Thoracic aorta (tissue), 2 donors: ENCODE data around the gene M6PR. TPM values are rescaled to one million over a fixed set of nuclear protein-coding genes. Genes with fewer than 3 reads are reported as not detected.

Source experiments
- ATAC-seq: fragments of 150-250 bp; one replicate; pipeline ENCODE4 v1.8.0; 2017; ENCODE audit warnings: low read depth; ENCODE audit not compliant: insufficient number of reproducible peaks, low FRiP score
- DNase-seq: peaks from one replicate; pipeline ENCODE4 v3.0.0-alpha.2; 2020; ENCODE audit warnings: low spot score
- H3K27ac ChIP-seq, 2 donors: fragments of 200-600 bp; sonication (generic); 1 replicate in 1 of 2; 2 replicates in 1 of 2; pipeline ENCODE4 v1.5.1; 2016; ENCODE audit warnings: mild to moderate bottlenecking in 2 of 2, moderate library complexity in 2 of 2
- H3K27me3 ChIP-seq: fragments of 200-600 bp; sonication (generic); replicated peaks from 2 replicates; pipeline ENCODE4 v1.6.0; 2016; ENCODE audit warnings: mild to moderate bottlenecking; ENCODE audit not compliant: insufficient read depth
- H3K36me3 ChIP-seq: fragments of 200-600 bp; sonication (generic); one replicate; pipeline ENCODE4 v1.5.1; 2016
- H3K4me1 ChIP-seq, 2 donors: fragments of 200-600 bp; sonication (generic); 1 replicate in 1 of 2; 2 replicates in 1 of 2; pipeline versions ENCODE4 v1.5.1 to v1.6.0; 2016; ENCODE audit warnings: low read depth in 2 of 2, mild to moderate bottlenecking in 1 of 2; ENCODE audit not compliant: control insufficient read depth in 1 of 2
- H3K4me3 ChIP-seq: fragments of 200-600 bp; sonication (generic); 2 replicates; pipeline ENCODE4 v1.5.1; 2016; ENCODE audit warnings: mild to moderate bottlenecking
- H3K9me3 ChIP-seq: fragments of 200-600 bp; sonication (generic); 2 replicates; pipeline ENCODE4 v1.5.1; 2016
- total RNA-seq, 2 donors: library from RNA; depleted of rRNA; stranded (reverse); fragments of >200 nt; gene quantifications; one replicate each; pipeline versions ENCODE4 v1.1.0 to v1.2.3, GENCODE V29; 2016
- TF ChIP-seq, protein P1 (sequence below): fragments of 200-600 bp; sonication (generic); IDR thresholded peaks from one replicate; pipeline ENCODE4 v1.5.1; 2019; ENCODE audit warnings: antibody characterized with exemption

M6PR gene
- total RNA-seq, 2 donors from 2014 or later, result 119 to 148 TPM

GRCh38 chr12:8909752-8910151 is 39.7 kb downstream of the M6PR start:
- no peak for DNase-seq

GRCh38 chr12:8907513-8907912 is 41.9 kb downstream of the M6PR start:
- Histone ChIP-seq H3K4me1 (peaks cover 0 to 22% of the 10 kb centered on the region in 2 donors), H3K27me3 (no peaks in the 10 kb centered on the region), H3K27ac (no peak overlapping the region), H3K9me3 (no peaks in the 10 kb centered on the region), H3K36me3 (no peaks in the 10 kb centered on the region), H3K4me3 (no peak overlapping the region)
- ATAC-seq, result no peak
- TF ChIP-seq, protein P1, sequence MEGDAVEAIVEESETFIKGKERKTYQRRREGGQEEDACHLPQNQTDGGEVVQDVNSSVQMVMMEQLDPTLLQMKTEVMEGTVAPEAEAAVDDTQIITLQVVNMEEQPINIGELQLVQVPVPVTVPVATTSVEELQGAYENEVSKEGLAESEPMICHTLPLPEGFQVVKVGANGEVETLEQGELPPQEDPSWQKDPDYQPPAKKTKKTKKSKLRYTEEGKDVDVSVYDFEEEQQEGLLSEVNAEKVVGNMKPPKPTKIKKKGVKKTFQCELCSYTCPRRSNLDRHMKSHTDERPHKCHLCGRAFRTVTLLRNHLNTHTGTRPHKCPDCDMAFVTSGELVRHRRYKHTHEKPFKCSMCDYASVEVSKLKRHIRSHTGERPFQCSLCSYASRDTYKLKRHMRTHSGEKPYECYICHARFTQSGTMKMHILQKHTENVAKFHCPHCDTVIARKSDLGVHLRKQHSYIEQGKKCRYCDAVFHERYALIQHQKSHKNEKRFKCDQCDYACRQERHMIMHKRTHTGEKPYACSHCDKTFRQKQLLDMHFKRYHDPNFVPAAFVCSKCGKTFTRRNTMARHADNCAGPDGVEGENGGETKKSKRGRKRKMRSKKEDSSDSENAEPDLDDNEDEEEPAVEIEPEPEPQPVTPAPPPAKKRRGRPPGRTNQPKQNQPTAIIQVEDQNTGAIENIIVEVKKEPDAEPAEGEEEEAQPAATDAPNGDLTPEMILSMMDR, result no peak
- no peak for DNase-seq

More at GRCh38 chr12:8909752-8910151, 39.7 kb downstream of the M6PR start:
- no peak overlapping the region for H3K27ac ChIP-seq
- no peaks in the 10 kb centered on the region for H3K27me3 ChIP-seq
- H3K9me3 ChIP-seq, result no peaks in the 10 kb centered on the region
- ATAC-seq, result no peak
- no peaks in the 10 kb centered on the region for H3K36me3 ChIP-seq
- TF ChIP-seq, protein P1, result no peak
- H3K4me3 ChIP-seq, result no peak overlapping the region
- peaks cover 5 to 33% of the 10 kb centered on the region in 2 donors for H3K4me1 ChIP-seq

GRCh38 chr12:8906266-8907180 is 42.9 kb downstream of the M6PR start:
- H3K4me3 ChIP-seq, result no peak overlapping the region
- no peaks in the 10 kb centered on the region for H3K9me3 ChIP-seq
- peaks cover 0 to 20% of the 10 kb centered on the region in 2 donors for H3K4me1 ChIP-seq
- no peak overlapping the region for H3K27ac ChIP-seq
- H3K36me3 ChIP-seq, result no peaks in the 10 kb centered on the region
- DNase-seq (no peak), ATAC-seq (no peak)
- H3K27me3 ChIP-seq, result no peaks in the 10 kb centered on the region
- TF ChIP-seq, protein P1, result no peak

- ATAC-seq, result no peak
These were observed 43.9 kb downstream of the M6PR start for GRCh38 chr12:8905546-8905945.

DNA sequence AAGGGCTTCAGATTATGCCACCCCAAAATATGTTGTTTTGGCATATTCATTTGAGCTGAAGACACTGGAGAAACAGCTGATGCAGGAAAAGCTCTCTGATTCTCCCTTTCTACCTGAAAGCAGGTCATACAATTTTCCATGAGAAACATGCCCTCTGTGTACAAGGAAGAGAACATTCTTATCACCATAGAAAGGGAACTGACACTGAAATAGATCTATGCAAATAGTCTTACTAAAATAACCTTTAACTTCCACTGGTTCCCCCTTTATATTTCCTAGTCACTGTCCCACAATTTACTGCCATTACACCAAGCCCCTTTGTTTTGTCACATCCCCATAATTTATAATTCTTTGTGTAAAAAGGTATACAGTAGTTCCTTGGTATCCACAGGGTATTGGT is 44.8 kb downstream of the M6PR start:
- DNase-seq, result no peak
- H3K27ac ChIP-seq, result no peak overlapping the region
- peaks cover 0 to 20% of the 10 kb centered on the region in 2 donors for H3K4me1 ChIP-seq
- no peaks in the 10 kb centered on the region for H3K9me3 ChIP-seq
- H3K36me3 ChIP-seq, result no peaks in the 10 kb centered on the region
- TF ChIP-seq, protein P1, result no peak
- ATAC-seq, result no peak
- no peaks in the 10 kb centered on the region for H3K27me3 ChIP-seq
- H3K4me3 ChIP-seq, result no peak overlapping the region

More at GRCh38 chr12:8905546-8905945, 43.9 kb downstream of the M6PR start:
- H3K36me3 ChIP-seq, result no peaks in the 10 kb centered on the region
- H3K9me3 ChIP-seq, result no peaks in the 10 kb centered on the region
- TF ChIP-seq, protein P1, result no peak
- no peaks in the 10 kb centered on the region for H3K27me3 ChIP-seq
- no peak for DNase-seq
- no peak overlapping the region for H3K27ac ChIP-seq
- H3K4me1 ChIP-seq, result peaks cover 0 to 20% of the 10 kb centered on the region in 2 donors
- peak overlapping the region; percentile 44 for H3K4me3 ChIP-seq
